Osteocyte (in vitro differentiated cells): Measurements from ENCODE around the gene ADARB1. TPM values are rescaled to one million over a fixed set of nuclear protein-coding genes. Genes with fewer than 3 reads are reported as not detected.

Experiments
- DNase-seq: peaks from one replicate; pipeline ENCODE4 v3.0.0; 2021; ENCODE audit warnings: mixed read lengths; ENCODE audit not compliant: unreplicated experiment; ENCODE audit errors: extremely low spot score
- H3K27ac Mint-ChIP-seq: one replicate; pipeline ENCODE4 v1.8.0; 2021; ENCODE audit warnings: mild to moderate bottlenecking, mixed read lengths; ENCODE audit not compliant: unreplicated experiment
- H3K27me3 Mint-ChIP-seq: one replicate; pipeline ENCODE4 v1.8.0; 2021; ENCODE audit warnings: mixed read lengths; ENCODE audit not compliant: unreplicated experiment
- H3K36me3 Mint-ChIP-seq: one replicate; pipeline ENCODE4 v1.8.0; 2021; ENCODE audit warnings: mixed read lengths; ENCODE audit not compliant: unreplicated experiment
- H3K4me1 Mint-ChIP-seq: one replicate; pipeline ENCODE4 v1.8.0; 2021; ENCODE audit warnings: mixed read lengths; ENCODE audit not compliant: unreplicated experiment
- H3K4me3 Mint-ChIP-seq: one replicate; pipeline ENCODE4 v1.8.0; 2021; ENCODE audit warnings: mild to moderate bottlenecking, moderate library complexity, mixed read lengths; ENCODE audit not compliant: unreplicated experiment
- H3K9me3 Mint-ChIP-seq: one replicate; pipeline ENCODE4 v1.8.0; 2021; ENCODE audit warnings: mixed read lengths; ENCODE audit not compliant: unreplicated experiment
- total RNA-seq: library from RNA; stranded (reverse); gene quantifications from 2 replicates; pipeline ENCODE4 v1.2.1, GENCODE V29; 2021
- TF ChIP-seq, protein P1 (sequence below): fragments of 200-600 bp; sonication (generic); IDR thresholded peaks from 2 replicates; pipeline ENCODE4 v1.5.0; 2021; ENCODE audit warnings: antibody characterized with exemption, mild to moderate bottlenecking, moderate library complexity

ADARB1 gene
- total RNA-seq, 1 donor from 2014 or later = 126 TPM

DNA sequence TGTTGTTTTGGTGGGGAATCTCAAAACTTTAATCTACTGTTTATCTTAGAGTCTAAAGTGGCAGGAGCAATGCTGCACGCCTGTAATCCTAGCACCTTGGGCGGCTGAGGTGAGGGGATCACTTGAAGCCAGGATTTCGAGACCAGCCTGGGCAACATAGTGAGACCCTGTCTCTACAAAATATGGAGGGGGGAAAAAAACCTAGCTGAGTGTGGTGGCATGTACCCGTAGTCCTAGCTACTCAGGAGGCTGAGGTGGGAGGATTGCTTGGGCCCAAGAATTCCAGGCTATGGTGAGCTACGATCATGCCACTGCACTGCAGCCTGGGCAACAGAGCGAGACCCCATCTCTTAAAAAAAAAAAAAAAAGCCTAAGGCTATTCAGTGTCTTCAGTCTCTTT, 175.2 kb downstream of the ADARB1 start:
- Mint-ChIP-seq H3K27me3 (peaks cover 11% of the 10 kb centered on the region), H3K4me3 (no peak overlapping the region), H3K4me1 (peaks cover 16% of the 10 kb centered on the region), H3K9me3 (peaks cover 6% of the 10 kb centered on the region), H3K27ac (no peak overlapping the region), H3K36me3 (no peaks in the 10 kb centered on the region)
- TF ChIP-seq, protein P1, sequence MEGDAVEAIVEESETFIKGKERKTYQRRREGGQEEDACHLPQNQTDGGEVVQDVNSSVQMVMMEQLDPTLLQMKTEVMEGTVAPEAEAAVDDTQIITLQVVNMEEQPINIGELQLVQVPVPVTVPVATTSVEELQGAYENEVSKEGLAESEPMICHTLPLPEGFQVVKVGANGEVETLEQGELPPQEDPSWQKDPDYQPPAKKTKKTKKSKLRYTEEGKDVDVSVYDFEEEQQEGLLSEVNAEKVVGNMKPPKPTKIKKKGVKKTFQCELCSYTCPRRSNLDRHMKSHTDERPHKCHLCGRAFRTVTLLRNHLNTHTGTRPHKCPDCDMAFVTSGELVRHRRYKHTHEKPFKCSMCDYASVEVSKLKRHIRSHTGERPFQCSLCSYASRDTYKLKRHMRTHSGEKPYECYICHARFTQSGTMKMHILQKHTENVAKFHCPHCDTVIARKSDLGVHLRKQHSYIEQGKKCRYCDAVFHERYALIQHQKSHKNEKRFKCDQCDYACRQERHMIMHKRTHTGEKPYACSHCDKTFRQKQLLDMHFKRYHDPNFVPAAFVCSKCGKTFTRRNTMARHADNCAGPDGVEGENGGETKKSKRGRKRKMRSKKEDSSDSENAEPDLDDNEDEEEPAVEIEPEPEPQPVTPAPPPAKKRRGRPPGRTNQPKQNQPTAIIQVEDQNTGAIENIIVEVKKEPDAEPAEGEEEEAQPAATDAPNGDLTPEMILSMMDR = no peak
- DNase-seq = peak; percentile 36

DNA sequence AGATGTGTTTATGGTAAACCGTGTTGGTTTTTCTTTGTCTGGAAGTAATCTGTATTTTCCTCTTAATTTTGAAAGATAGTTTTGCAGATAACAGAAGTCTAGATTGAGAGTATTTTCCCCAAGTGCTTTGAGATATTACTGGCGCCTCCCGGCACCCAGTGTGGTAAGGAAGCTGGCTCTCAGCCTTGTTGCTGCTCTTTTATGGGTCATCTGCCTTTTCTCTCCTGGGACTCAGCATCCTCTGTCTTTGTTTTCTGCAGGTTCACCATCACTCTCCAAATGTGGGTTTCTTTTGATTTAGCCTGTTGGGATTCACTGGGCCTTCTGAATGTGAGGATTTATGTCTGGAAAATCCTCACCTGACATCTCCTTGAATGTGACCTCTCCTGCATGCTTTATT, 175.9 kb downstream of the ADARB1 start:
- Mint-ChIP-seq H3K27me3 (peaks cover 11% of the 10 kb centered on the region), H3K9me3 (peaks cover 6% of the 10 kb centered on the region), H3K36me3 (no peaks in the 10 kb centered on the region), H3K4me1 (peaks cover 16% of the 10 kb centered on the region), H3K4me3 (no peak overlapping the region), H3K27ac (no peak overlapping the region)
- TF ChIP-seq, protein P1 = no peak
- no peak for DNase-seq

DNA sequence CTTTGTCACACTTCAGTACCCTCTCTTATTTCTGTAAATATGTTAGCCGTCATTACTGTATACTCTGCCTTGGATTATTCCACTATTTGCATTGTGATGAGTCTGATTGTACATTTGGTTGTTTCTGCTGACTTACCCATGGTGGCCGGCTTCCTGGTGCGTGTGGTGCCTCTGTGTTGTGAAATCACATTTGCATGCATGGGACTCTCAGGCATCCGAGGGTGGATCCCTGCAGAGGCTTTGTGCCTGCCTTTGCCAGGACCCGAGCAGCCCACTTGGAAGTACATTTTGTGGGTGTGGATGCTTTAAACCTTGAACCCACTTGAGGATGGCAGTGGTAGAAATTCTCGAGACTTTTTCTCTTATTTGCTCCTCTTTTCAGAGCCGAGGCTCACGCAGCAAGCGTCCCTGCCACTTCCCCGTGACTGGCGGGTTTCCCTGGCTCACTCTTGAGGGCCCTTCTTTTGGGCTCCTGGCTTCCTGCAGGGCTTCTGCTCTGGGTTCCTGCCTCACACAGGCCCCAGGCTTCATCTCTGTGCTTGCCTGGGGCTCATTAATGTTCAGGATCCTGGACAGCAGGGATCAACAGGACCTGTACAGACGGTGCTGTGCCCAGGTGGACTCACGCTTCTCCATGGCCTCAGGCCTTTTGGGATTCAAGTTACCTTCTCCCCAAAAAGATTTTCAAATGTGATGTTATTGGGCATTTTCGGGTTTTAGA, 176.7 kb downstream of the ADARB1 start:
- Mint-ChIP-seq H3K9me3 (peaks cover 6% of the 10 kb centered on the region), H3K27ac (no peak overlapping the region)
- no peak for DNase-seq

DNA sequence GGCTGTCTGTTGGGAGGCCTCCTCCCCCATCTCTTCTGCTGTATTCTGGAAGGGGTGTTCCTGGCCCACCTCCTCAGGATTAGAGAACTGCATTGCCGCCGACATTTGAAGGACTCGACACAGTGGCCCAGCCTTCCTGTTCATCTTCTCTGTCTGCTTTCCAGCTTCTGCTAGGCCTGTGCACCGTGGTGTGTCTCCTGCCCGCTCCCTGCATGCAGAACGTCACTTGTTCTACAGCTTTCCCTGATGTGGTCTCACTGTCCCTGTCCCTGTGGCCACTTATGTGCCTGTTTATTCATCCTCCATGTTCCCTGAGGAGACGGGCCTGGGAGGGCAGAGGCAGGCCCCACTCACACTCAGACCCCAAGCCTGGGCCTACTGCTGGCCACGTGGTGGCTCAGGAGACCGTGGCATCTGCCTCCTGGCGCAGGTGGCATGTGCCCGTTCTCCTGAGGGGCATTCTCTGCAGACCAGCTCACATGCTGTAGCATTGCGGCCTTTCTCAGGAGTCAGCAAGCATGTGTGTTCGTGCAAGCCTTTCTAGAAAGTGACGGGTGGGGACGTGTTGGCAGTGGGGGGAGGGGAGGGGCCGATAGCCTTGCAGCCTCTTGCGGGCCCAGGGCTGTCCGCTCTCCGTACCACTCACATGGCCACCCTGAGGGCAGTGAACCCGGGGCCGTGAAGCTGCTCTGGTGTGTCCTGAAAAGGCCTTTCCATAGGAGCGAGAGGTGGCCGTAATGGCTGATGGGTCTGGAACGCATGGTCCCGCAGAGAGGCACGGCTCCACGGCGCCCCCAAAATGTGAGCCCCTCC, 177.5 kb downstream of the ADARB1 start:
- no peak overlapping the region for H3K27ac Mint-ChIP-seq
- H3K4me3 Mint-ChIP-seq = no peak overlapping the region
- peaks cover 6% of the 10 kb centered on the region for H3K9me3 Mint-ChIP-seq
- H3K4me1 Mint-ChIP-seq = peaks cover 16% of the 10 kb centered on the region
- H3K36me3 Mint-ChIP-seq = no peaks in the 10 kb centered on the region
- TF ChIP-seq, protein P1 = no peak
- H3K27me3 Mint-ChIP-seq = peaks cover 11% of the 10 kb centered on the region
- no peak for DNase-seq

More for the DNA sequence above, 176.7 kb downstream of the ADARB1 start:
- Mint-ChIP-seq H3K36me3 (no peaks in the 10 kb centered on the region), H3K4me3 (no peak overlapping the region), H3K4me1 (peaks cover 16% of the 10 kb centered on the region), H3K27me3 (peaks cover 11% of the 10 kb centered on the region)
- TF ChIP-seq, protein P1 = no peak

DNA sequence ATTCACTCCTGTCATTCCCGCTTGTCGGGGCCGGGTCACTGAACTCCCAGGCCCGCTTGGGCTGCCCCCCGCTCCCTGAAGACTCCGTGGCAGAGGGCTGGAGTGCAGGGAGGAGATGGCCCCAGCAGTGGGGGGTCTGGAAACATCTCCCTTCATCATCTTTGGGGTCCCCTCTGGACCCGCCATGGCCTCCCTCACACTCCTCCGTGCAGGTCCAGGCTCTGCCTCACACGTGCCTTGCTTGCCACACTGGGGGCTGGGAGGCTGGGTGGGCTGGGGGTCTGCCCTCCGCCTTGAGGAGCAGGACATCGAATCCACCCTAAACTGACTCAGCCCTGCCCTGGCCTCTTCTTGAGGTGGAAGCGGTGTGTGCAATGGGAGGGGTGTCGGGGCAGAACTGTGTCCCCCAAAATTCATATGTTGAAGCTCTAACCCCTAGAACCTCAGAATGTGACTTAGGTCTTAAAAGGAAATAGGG, 178.1 kb downstream of the ADARB1 start:
- no peak for DNase-seq
- H3K27ac Mint-ChIP-seq = no peak overlapping the region

More for the DNA sequence above, 178.1 kb downstream of the ADARB1 start:
- Mint-ChIP-seq H3K4me3 (no peak overlapping the region), H3K27me3 (peaks cover 9% of the 10 kb centered on the region), H3K36me3 (no peaks in the 10 kb centered on the region), H3K4me1 (peaks cover 16% of the 10 kb centered on the region), H3K9me3 (peaks cover 6% of the 10 kb centered on the region)
- TF ChIP-seq, protein P1 = no peak
